ENCODE measurements around the gene STARD7.

STARD7 gene

GRCh38 chr2:96156011-96156820 lies 52.4 kb downstream of the STARD7 start:
- no peak overlapping the region for H3K4me2 ChIP-seq (ENCODE audit: low read length, poor library complexity, severe bottlenecking)
- no peak overlapping the region for H2AK5ac ChIP-seq (ENCODE audit: low read length, severe bottlenecking)
- no peak overlapping the region for H3K23ac ChIP-seq (ENCODE audit: low read length in 2 of 2)
- H3K18ac ChIP-seq (ENCODE audit: low read depth in 1 of 2, low read length in 2 of 2): no peak overlapping the region
- no peak overlapping the region for H3K27ac ChIP-seq (ENCODE audit: low read length, poor library complexity, severe bottlenecking)
- no peak overlapping the region for H3K14ac ChIP-seq (ENCODE audit: low read length in 2 of 2)
- H2BK12ac ChIP-seq (ENCODE audit: low read length in 2 of 2): no peak overlapping the region
- 87% methylated on average over 10 of the region's 10 CpGs for WGBS
- no peak overlapping the region for H2BK15ac ChIP-seq (ENCODE audit: low read depth, poor library complexity, severe bottlenecking)
- no peak overlapping the region for H3K9ac ChIP-seq (ENCODE audit: low read length)
- no peak overlapping the region for H4K91ac ChIP-seq (ENCODE audit: low read length)
- H2BK5ac ChIP-seq (ENCODE audit: low read depth, low read length, poor library complexity, severe bottlenecking): no peak overlapping the region
- no peak overlapping the region for H4K8ac ChIP-seq (ENCODE audit: low read length)
- H3K4me1 ChIP-seq (ENCODE audit: control insufficient read depth, insufficient read depth, low read depth, low read length): peaks cover 13% of the 10 kb centered on the region
- peaks cover 6% of the 10 kb centered on the region for H3K9me3 ChIP-seq (ENCODE audit: control insufficient read depth, low read length)
- H3K79me1 ChIP-seq (replicated peaks; ENCODE audit: low read length, poor library complexity, severe bottlenecking): no peaks in the 10 kb centered on the region
- H3K36me3 ChIP-seq (ENCODE audit: control insufficient read depth in 1 of 2, insufficient read depth in 2 of 2, low read depth in 1 of 2, low read length in 2 of 2): no peaks in the 10 kb centered on the region
- peaks cover 0 to 37% of the 10 kb centered on the region in 2 experiments for H3K27me3 ChIP-seq (ENCODE audit: control insufficient read depth in 1 of 2, insufficient read depth in 1 of 2, low read length in 2 of 2)
- no peak overlapping the region for H3K4ac ChIP-seq (ENCODE audit: low read depth in 1 of 2, low read length in 2 of 2)
- H2AFZ ChIP-seq (ENCODE audit: low read depth, low read length): no peak overlapping the region
- no peak overlapping the region for H2BK120ac ChIP-seq (ENCODE audit: low read depth, low read length)
- no peak for DNase-seq
- no peak overlapping the region for H3K4me3 ChIP-seq (ENCODE audit: insufficient read depth in 1 of 2, low read depth in 1 of 2, low read length in 2 of 2)

GRCh38 chr2:96154506-96155380 lies 53.9 kb downstream of the STARD7 start:
- Histone ChIP-seq H3K27ac (ENCODE audit: low read length, poor library complexity, severe bottlenecking) (no peak overlapping the region), H3K14ac (ENCODE audit: low read length in 2 of 2) (no peak overlapping the region), H2AFZ (ENCODE audit: low read depth, low read length) (no peak overlapping the region), H3K9me3 (ENCODE audit: control insufficient read depth, low read length) (no peaks in the 10 kb centered on the region), H3K4me2 (ENCODE audit: low read length, poor library complexity, severe bottlenecking) (no peak overlapping the region), H2AK5ac (ENCODE audit: low read length, severe bottlenecking) (no peak overlapping the region), H3K4me1 (ENCODE audit: control insufficient read depth, insufficient read depth, low read depth, low read length) (peaks cover 13% of the 10 kb centered on the region), H3K36me3 (ENCODE audit: control insufficient read depth in 1 of 2, insufficient read depth in 2 of 2, low read depth in 1 of 2, low read length in 2 of 2) (no peaks in the 10 kb centered on the region), H2BK120ac (ENCODE audit: low read depth, low read length) (no peak overlapping the region), H4K91ac (ENCODE audit: low read length) (no peak overlapping the region), H2BK5ac (ENCODE audit: low read depth, low read length, poor library complexity, severe bottlenecking) (no peak overlapping the region), H2BK12ac (ENCODE audit: low read length in 2 of 2) (no peak overlapping the region), H3K27me3 (ENCODE audit: control insufficient read depth in 1 of 2, insufficient read depth in 1 of 2, low read length in 2 of 2) (peaks cover 0 to 37% of the 10 kb centered on the region in 2 experiments), H3K4ac (ENCODE audit: low read depth in 1 of 2, low read length in 2 of 2) (no peak overlapping the region), H3K9ac (ENCODE audit: low read length) (no peak overlapping the region), H4K8ac (ENCODE audit: low read length) (no peak overlapping the region), H3K4me3 (ENCODE audit: insufficient read depth in 1 of 2, low read depth in 1 of 2, low read length in 2 of 2) (peak overlapping the region in 1 of 2 experiments; percentile 1), H3K23ac (ENCODE audit: low read length in 2 of 2) (no peak overlapping the region), H3K18ac (ENCODE audit: low read depth in 1 of 2, low read length in 2 of 2) (no peak overlapping the region), H2BK15ac (ENCODE audit: low read depth, poor library complexity, severe bottlenecking) (no peak overlapping the region), H3K79me1 (replicated peaks; ENCODE audit: low read length, poor library complexity, severe bottlenecking) (no peaks in the 10 kb centered on the region)
- 79% methylated on average over 16 of the region's 16 CpGs for WGBS
- no peak for DNase-seq

DNA sequence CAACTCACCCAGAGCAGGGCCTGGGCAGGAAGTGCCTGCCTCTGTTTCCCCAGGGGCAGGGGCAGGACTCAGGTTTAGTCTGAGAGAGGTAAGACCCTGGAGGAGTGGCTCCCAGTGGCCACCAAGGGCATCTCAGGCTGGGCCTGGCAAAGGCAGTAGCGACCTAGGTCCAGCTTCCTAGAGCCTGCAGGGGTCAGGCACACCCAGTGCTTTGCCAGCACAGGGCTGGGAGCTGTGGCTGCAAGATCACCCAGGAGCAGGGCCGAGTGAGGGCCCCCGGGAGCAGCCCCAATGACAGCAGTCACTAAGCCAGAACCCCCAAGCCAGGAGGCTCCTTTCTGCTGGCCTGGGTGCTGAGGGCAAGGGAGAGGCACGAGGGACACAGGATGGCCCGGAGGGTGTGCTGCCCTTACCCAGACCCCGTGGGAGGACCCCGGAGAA lies 54.6 kb downstream of the STARD7 start:
- Histone ChIP-seq H3K14ac (ENCODE audit: low read length in 2 of 2) (no peak overlapping the region), H3K18ac (ENCODE audit: low read depth in 1 of 2, low read length in 2 of 2) (no peak overlapping the region), H3K4me2 (ENCODE audit: low read length, poor library complexity, severe bottlenecking) (no peak overlapping the region), H3K4ac (ENCODE audit: low read depth in 1 of 2, low read length in 2 of 2) (no peak overlapping the region), H2AFZ (ENCODE audit: low read depth, low read length) (no peak overlapping the region), H3K79me1 (replicated peaks; ENCODE audit: low read length, poor library complexity, severe bottlenecking) (no peaks in the 10 kb centered on the region), H2BK120ac (ENCODE audit: low read depth, low read length) (no peak overlapping the region), H3K4me3 (ENCODE audit: insufficient read depth in 1 of 2, low read depth in 1 of 2, low read length in 2 of 2) (no peak overlapping the region), H4K8ac (ENCODE audit: low read length) (no peak overlapping the region), H3K9ac (ENCODE audit: low read length) (no peak overlapping the region), H3K36me3 (ENCODE audit: control insufficient read depth in 1 of 2, insufficient read depth in 2 of 2, low read depth in 1 of 2, low read length in 2 of 2) (no peaks in the 10 kb centered on the region), H2BK5ac (ENCODE audit: low read depth, low read length, poor library complexity, severe bottlenecking) (no peak overlapping the region), H2AK5ac (ENCODE audit: low read length, severe bottlenecking) (no peak overlapping the region), H3K9me3 (ENCODE audit: control insufficient read depth, low read length) (no peaks in the 10 kb centered on the region), H3K27ac (ENCODE audit: low read length, poor library complexity, severe bottlenecking) (no peak overlapping the region), H3K23ac (ENCODE audit: low read length in 2 of 2) (no peak overlapping the region), H2BK15ac (ENCODE audit: low read depth, poor library complexity, severe bottlenecking) (no peak overlapping the region), H2BK12ac (ENCODE audit: low read length in 2 of 2) (no peak overlapping the region), H4K91ac (ENCODE audit: low read length) (no peak overlapping the region), H3K27me3 (ENCODE audit: control insufficient read depth in 1 of 2, insufficient read depth in 1 of 2, low read length in 2 of 2) (peaks cover 0 to 30% of the 10 kb centered on the region in 2 experiments), H3K4me1 (ENCODE audit: control insufficient read depth, insufficient read depth, low read depth, low read length) (peaks cover 13% of the 10 kb centered on the region)
- DNase-seq: no peak
- 72% methylated on average over 7 of the region's 7 CpGs for WGBS

DNA sequence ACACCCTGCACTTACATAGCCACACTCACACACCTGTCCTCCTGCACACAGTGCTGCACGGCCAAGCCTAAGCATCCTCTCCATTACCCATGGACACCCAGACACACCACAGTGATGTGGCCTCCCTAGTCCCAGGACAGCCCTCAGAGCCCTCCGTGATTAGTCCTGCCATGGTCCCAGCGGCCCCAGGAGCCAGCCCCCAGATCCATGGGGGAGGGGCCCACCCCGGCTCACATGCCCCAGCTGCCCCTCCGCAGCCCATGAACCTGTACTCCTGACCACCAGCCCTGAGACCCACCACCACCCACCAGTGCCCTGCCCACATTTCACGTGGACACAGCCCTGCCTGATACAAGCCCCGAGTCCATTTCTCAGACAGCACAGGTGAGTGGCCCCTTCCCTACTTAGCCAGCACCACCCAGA lies 55.3 kb downstream of the STARD7 start:
- H3K79me1 ChIP-seq (replicated peaks; ENCODE audit: low read length, poor library complexity, severe bottlenecking): no peaks in the 10 kb centered on the region
- H3K9ac ChIP-seq (ENCODE audit: low read length): no peak overlapping the region
- peaks cover 0 to 24% of the 10 kb centered on the region in 2 experiments for H3K27me3 ChIP-seq (ENCODE audit: control insufficient read depth in 1 of 2, insufficient read depth in 1 of 2, low read length in 2 of 2)
- no peak overlapping the region for H3K14ac ChIP-seq (ENCODE audit: low read length in 2 of 2)
- peaks cover 19% of the 10 kb centered on the region for H3K4me1 ChIP-seq (ENCODE audit: control insufficient read depth, insufficient read depth, low read depth, low read length)
- 79% methylated on average over 7 of the region's 7 CpGs for WGBS
- H3K18ac ChIP-seq (ENCODE audit: low read depth in 1 of 2, low read length in 2 of 2): no peak overlapping the region
- no peaks in the 10 kb centered on the region for H3K36me3 ChIP-seq (ENCODE audit: control insufficient read depth in 1 of 2, insufficient read depth in 2 of 2, low read depth in 1 of 2, low read length in 2 of 2)
- H3K23ac ChIP-seq (ENCODE audit: low read length in 2 of 2): no peak overlapping the region
- no peak overlapping the region for H2BK15ac ChIP-seq (ENCODE audit: low read depth, poor library complexity, severe bottlenecking)
- H3K4me2 ChIP-seq (ENCODE audit: low read length, poor library complexity, severe bottlenecking): no peak overlapping the region
- no peak overlapping the region for H3K4ac ChIP-seq (ENCODE audit: low read depth in 1 of 2, low read length in 2 of 2)
- no peak overlapping the region for H2AK5ac ChIP-seq (ENCODE audit: low read length, severe bottlenecking)
- H2AFZ ChIP-seq (ENCODE audit: low read depth, low read length): no peak overlapping the region
- no peak overlapping the region for H3K27ac ChIP-seq (ENCODE audit: low read length, poor library complexity, severe bottlenecking)
- no peak overlapping the region for H4K8ac ChIP-seq (ENCODE audit: low read length)
- H3K4me3 ChIP-seq (ENCODE audit: insufficient read depth in 1 of 2, low read depth in 1 of 2, low read length in 2 of 2): no peak overlapping the region
- no peak for DNase-seq
- no peak overlapping the region for H2BK12ac ChIP-seq (ENCODE audit: low read length in 2 of 2)
- no peaks in the 10 kb centered on the region for H3K9me3 ChIP-seq (ENCODE audit: control insufficient read depth, low read length)
- H2BK120ac ChIP-seq (ENCODE audit: low read depth, low read length): no peak overlapping the region
- H2BK5ac ChIP-seq (ENCODE audit: low read depth, low read length, poor library complexity, severe bottlenecking): no peak overlapping the region
- no peak overlapping the region for H4K91ac ChIP-seq (ENCODE audit: low read length)

Data from mesenchymal stem cell (in vitro differentiated cells and primary cell).